A549 (cell line): Measurements from ENCODE around the gene DAO. TPM values are rescaled to one million over a fixed set of nuclear protein-coding genes. Genes with fewer than 3 reads are reported as not detected.

Experiments
- ATAC-seq, 2 experiments: fragments of 200-7000 bp in 1 of 2; fragments of >200 bp in 1 of 2; cut with Nextera tagmentation in 1 of 2; cut with Tn5 transposase in 1 of 2; 3 replicates each; pipeline versions ENCODE4 v1.8.0 to v1.9.1; 2018 to 2020; ENCODE audit warnings: mild to moderate bottlenecking in 1 of 2, moderate library complexity in 1 of 2
- CTCF ChIA-PET: fragments of 300-600 bp; sonication (Branson Sonifier 250); formaldehyde crosslinking; extraction: SDS; loops from one replicate; lab custom pipeline; 2021; ENCODE audit warnings: antibody characterized with exemption, inconsistent platforms; lab: Yijun Ruan, JAX
- POLR2A ChIA-PET: fragments of 350-600 bp; formaldehyde crosslinking; extraction: SDS; loops from one replicate; lab custom pipeline; 2021; ENCODE audit warnings: antibody characterized with exemption, inconsistent platforms; lab: Yijun Ruan, JAX
- DNase-seq, 2 experiments: peaks; one replicate each; pipeline versions ENCODE4 v3.0.0 to v3.0.0-alpha.2; 2011 to 2016; ENCODE audit warnings: low read depth in 1 of 2, low spot score in 1 of 2
- FAIRE-seq: peaks from 2 replicates; lab custom pipeline; 2011; peaks lifted over from hg19 to GRCh38; lab: Jason Lieb, UNC
- H3K27ac ChIP-seq, 2 experiments: fragments of >200 bp; sonication (Bioruptor Twin); formaldehyde crosslinking; 3 replicates each; pipeline ENCODE4 v1.5.1; 2016 to 2017
- H3K4me1 ChIP-seq: fragments of >200 bp; sonication (Bioruptor Twin); formaldehyde crosslinking; 3 replicates; pipeline ENCODE4 v1.6.1; 2016
- H3K4me2 ChIP-seq: fragments of >200 bp; sonication (Bioruptor Twin); formaldehyde crosslinking; 3 replicates; pipeline ENCODE4 v1.6.1; 2016
- H3K4me3 ChIP-seq: fragments of >200 bp; sonication (Bioruptor Twin); formaldehyde crosslinking; 3 replicates; pipeline ENCODE4 v1.5.1; 2016
- H3K9me3 ChIP-seq: fragments of >200 bp; sonication (Bioruptor Twin); formaldehyde crosslinking; 3 replicates; pipeline ENCODE4 v1.6.1; 2016
- CBX2 ChIP-seq: fragments of 200-600 bp; sonication (generic); IDR thresholded peaks from 2 replicates; pipeline ENCODE4 v1.6.1; 2016; ENCODE audit warnings: low read depth, mild to moderate bottlenecking, borderline replicate concordance
- CHD4 ChIP-seq: fragments of 200-600 bp; sonication (generic); IDR thresholded peaks from 2 replicates; pipeline ENCODE4 v1.6.1; 2016; ENCODE audit warnings: antibody characterized with exemption, mild to moderate bottlenecking, borderline replicate concordance
- EHMT2 ChIP-seq: fragments of 200-600 bp; sonication (generic); IDR thresholded peaks from 2 replicates; pipeline ENCODE4 v1.6.1; 2016; ENCODE audit warnings: antibody characterized with exemption, low read depth, mild to moderate bottlenecking, moderate library complexity
- FOSB ChIP-seq: fragments of 250-450 bp; sonication (Bioruptor Pico); IDR thresholded peaks from 2 replicates; pipeline ENCODE4 v1.5.0; 2020; ENCODE audit warnings: mild to moderate bottlenecking, moderate library complexity
- HOXB5 ChIP-seq: fragments of 250-450 bp; sonication (Bioruptor Pico); IDR thresholded peaks from 2 replicates; pipeline ENCODE4 v1.5.0; 2020; ENCODE audit warnings: mild to moderate bottlenecking, moderate library complexity
- JUN ChIP-seq, 2 experiments: fragments of >200 bp; sonication (Bioruptor Twin); formaldehyde crosslinking; IDR thresholded peaks; 2 replicates in 1 of 2; 3 replicates in 1 of 2; pipeline ENCODE4 v1.6.1; 2016 to 2017
- KDM1A ChIP-seq: fragments of 200-600 bp; sonication (generic); IDR thresholded peaks from 2 replicates; pipeline ENCODE4 v1.6.1; 2016; ENCODE audit warnings: low read depth, mild to moderate bottlenecking
- KDM5A ChIP-seq: fragments of 200-600 bp; sonication (generic); IDR thresholded peaks from 2 replicates; pipeline ENCODE4 v1.6.1; 2016; ENCODE audit warnings: antibody characterized with exemption, mild to moderate bottlenecking
- MAFK ChIP-seq: fragments of 450-650 bp; IDR thresholded peaks from 2 replicates; pipeline ENCODE4 v1.6.1; 2014; ENCODE audit not compliant: partially characterized antibody
- NR3C1 ChIP-seq: fragments of >200 bp; sonication (Bioruptor Twin); formaldehyde crosslinking; IDR thresholded peaks from 3 replicates; pipeline ENCODE4 v1.6.1; 2017
- PHF8 ChIP-seq: fragments of 200-600 bp; sonication (generic); IDR thresholded peaks from 2 replicates; pipeline ENCODE4 v1.6.1; 2016; ENCODE audit warnings: low read depth, mild to moderate bottlenecking, antibody characterized with exemption, moderate library complexity, borderline replicate concordance
- POLR2A ChIP-seq: IDR thresholded peaks from 2 replicates; pipeline ENCODE4 v1.6.1; 2012; ENCODE audit warnings: mild to moderate bottlenecking, low read length
- RCOR1 ChIP-seq: fragments of 150-350 bp; IDR thresholded peaks from 2 replicates; pipeline ENCODE4 v1.6.1; 2014; ENCODE audit warnings: antibody characterized with exemption, low read length, low read depth
- TFCP2L1 ChIP-seq: fragments of 250-450 bp; sonication (Bioruptor Pico); IDR thresholded peaks from 2 replicates; pipeline ENCODE4 v1.5.0; 2021; ENCODE audit warnings: mild to moderate bottlenecking
- ZNF302 ChIP-seq: fragments of 250-450 bp; sonication (Bioruptor Pico); IDR thresholded peaks from 2 replicates; pipeline ENCODE4 v1.9.0; 2021; ENCODE audit warnings: inconsistent platforms, mild to moderate bottlenecking, moderate library complexity
- WGBS: methylation state at CpG from one replicate; pipeline ENCODE4 v1.1.6; 2017; ENCODE audit errors: missing lambda C conversion rate; 5-methylcytosine and 5-hydroxymethylcytosine counted together
- polyA plus RNA-seq, 4 experiments: library from polyadenylated mRNA; depleted of rRNA in 3 of 4; stranded (reverse); fragments of >200 nt; fragmentation: RNase III in 1 of 4; extraction: RNeasy Plus Mini Kit Qiagen cat#74134 plus additional on column Dnase treatment in 1 of 4; gene quantifications; 2 replicates in 3 of 4; 3 replicates in 1 of 4; pipeline ENCODE4 v1.2.3, GENCODE V29; 2011 to 2017
- TF ChIP-seq, protein P1 (sequence below): fragments of >200 bp; sonication (Bioruptor Twin); formaldehyde crosslinking; IDR thresholded peaks from 3 replicates; pipeline ENCODE4 v1.6.1; 2016
- TF ChIP-seq, protein P2 (sequence below): fragments of 250-450 bp; sonication (Bioruptor Pico); IDR thresholded peaks from 2 replicates; pipeline ENCODE4 v1.5.0; 2021; ENCODE audit warnings: mild to moderate bottlenecking, moderate library complexity, borderline replicate concordance
- TF ChIP-seq, protein P3 (sequence below): fragments of 450-650 bp; IDR thresholded peaks from 2 replicates; pipeline ENCODE4 v1.6.1; 2014; ENCODE audit warnings: antibody characterized with exemption
- TF ChIP-seq, protein P4 (sequence below): fragments of >200 bp; sonication (Bioruptor Twin); formaldehyde crosslinking; IDR thresholded peaks from 2 replicates; pipeline ENCODE4 v1.6.1; 2016

The DAO gene
- polyA plus RNA-seq, 2 of the 4 experiments (the other 2 are of a cell fraction): not detected

DNA sequence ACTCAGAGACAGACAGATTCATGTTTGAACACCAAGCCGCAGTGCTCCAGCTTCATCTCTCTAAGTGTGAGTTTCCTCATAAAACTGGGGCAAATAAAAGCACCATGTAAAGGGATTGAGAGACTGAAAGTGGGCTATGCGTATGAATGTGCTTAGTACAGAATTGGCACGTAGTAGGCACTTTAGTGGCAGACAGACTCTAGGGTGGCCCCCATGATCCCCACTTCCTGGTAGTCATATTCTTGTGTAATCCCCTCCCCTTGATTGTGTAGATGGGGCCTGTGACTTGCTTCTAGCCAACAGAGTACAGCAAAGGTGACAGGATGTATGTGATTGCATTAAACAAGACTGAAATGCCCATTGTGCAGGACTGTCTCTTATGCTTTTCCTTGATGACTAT is 43.0 kb downstream of the DAO start:
- POLR2A ChIA-PET: no interaction called here
- Histone ChIP-seq H3K4me2 (no peak overlapping the region), H3K9me3 (peaks cover 4% of the 10 kb centered on the region; the same call in 1 of the 3 replicates), H3K27ac (no peak overlapping the region), H3K4me1 (no peaks in the 10 kb centered on the region), H3K4me3 (no peak overlapping the region)
- 27% methylated on average over 3 of the region's 3 CpGs for WGBS
- TF ChIP-seq, protein P1, sequence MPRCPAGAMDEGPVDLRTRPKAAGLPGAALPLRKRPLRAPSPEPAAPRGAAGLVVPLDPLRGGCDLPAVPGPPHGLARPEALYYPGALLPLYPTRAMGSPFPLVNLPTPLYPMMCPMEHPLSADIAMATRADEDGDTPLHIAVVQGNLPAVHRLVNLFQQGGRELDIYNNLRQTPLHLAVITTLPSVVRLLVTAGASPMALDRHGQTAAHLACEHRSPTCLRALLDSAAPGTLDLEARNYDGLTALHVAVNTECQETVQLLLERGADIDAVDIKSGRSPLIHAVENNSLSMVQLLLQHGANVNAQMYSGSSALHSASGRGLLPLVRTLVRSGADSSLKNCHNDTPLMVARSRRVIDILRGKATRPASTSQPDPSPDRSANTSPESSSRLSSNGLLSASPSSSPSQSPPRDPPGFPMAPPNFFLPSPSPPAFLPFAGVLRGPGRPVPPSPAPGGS: no peak
- TF ChIP-seq HOXB5 (no peak), JUN (IDR thresholded peaks at IDR 0.05) (no peak), RCOR1 (no peak)
- DNase-seq (no peak), FAIRE-seq (no peak), ATAC-seq (no peak)
- CTCF ChIA-PET: no interaction called here

DNA sequence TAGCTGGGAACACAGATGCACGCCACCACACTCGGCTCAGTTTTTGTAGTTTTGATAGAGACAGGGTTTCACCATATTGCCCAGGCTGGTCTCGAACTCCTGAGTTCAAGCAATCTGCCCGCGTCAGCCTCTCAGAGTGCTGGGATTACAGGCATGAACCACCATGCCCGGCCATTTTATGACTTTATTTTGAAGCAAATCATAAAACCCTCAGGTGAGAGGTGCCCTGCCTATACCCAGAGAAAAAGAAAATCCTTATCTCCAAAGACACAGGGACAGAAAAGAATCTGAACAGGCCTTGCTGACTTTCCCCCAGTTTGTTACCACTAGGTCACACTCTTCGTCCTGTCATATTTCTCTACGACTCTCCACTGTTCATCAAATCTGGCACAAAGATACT is 48.8 kb downstream of the DAO start:
- no peak for FAIRE-seq
- Histone ChIP-seq H3K4me3 (no peak overlapping the region), H3K27ac (no peak overlapping the region), H3K9me3 (no peaks in the 10 kb centered on the region), H3K4me2 (no peak overlapping the region), H3K4me1 (no peaks in the 10 kb centered on the region)
- CTCF ChIA-PET: interaction anchor here (1.1 kb wide), 1 partner anchor 22 kb away, joined by 6 read pairs; no protein-coding TSS in a partner anchor
- no peak for ATAC-seq
- TF ChIP-seq CBX2 (no peak), ZNF302 (no peak), POLR2A (no peak), KDM5A (no peak), TFCP2L1 (no peak), EHMT2 (no peak), CHD4 (no peak), MAFK (no peak), HOXB5 (no peak), NR3C1 (no peak), KDM1A (no peak)
- TF ChIP-seq, protein P2, sequence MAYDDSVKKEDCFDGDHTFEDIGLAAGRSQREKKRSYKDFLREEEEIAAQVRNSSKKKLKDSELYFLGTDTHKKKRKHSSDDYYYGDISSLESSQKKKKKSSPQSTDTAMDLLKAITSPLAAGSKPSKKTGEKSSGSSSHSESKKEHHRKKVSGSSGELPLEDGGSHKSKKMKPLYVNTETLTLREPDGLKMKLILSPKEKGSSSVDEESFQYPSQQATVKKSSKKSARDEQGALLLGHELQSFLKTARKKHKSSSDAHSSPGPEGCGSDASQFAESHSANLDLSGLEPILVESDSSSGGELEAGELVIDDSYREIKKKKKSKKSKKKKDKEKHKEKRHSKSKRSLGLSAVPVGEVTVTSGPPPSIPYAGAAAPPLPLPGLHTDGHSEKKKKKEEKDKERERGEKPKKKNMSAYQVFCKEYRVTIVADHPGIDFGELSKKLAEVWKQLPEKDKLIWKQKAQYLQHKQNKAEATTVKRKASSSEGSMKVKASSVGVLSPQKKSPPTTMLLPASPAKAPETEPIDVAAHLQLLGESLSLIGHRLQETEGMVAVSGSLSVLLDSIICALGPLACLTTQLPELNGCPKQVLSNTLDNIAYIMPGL (CRISPR knock-in tag): no peak
- TF ChIP-seq, protein P3, sequence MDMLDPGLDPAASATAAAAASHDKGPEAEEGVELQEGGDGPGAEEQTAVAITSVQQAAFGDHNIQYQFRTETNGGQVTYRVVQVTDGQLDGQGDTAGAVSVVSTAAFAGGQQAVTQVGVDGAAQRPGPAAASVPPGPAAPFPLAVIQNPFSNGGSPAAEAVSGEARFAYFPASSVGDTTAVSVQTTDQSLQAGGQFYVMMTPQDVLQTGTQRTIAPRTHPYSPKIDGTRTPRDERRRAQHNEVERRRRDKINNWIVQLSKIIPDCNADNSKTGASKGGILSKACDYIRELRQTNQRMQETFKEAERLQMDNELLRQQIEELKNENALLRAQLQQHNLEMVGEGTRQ: no peak
- TF ChIP-seq, protein P4, sequence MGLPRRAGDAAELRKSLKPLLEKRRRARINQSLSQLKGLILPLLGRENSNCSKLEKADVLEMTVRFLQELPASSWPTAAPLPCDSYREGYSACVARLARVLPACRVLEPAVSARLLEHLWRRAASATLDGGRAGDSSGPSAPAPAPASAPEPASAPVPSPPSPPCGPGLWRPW: no peak
- no peak for DNase-seq
- POLR2A ChIA-PET: no interaction called here
- WGBS: 77% methylated on average over 8 of the region's 8 CpGs

DNA sequence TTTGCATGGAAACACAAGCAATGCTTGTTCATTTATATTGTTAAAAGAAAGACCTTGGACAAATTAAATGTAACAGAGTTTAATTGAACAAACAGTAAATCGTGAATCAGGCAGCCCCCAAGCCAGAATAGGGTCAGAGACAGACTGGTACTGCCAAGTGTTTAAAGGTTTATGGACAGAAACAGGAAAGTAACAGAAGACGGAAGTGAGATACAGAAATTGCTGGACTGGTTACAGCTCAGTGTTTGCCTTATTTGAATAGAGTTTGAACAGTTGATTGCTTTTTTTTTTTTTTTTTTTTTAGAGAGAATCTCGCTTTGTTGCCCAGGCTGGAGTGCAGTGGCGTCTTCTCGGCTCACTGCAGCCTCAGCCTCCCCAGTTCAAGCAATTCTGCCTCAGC is 50.3 kb downstream of the DAO start:
- no peaks in the 10 kb centered on the region for H3K9me3 ChIP-seq
- H3K4me3 ChIP-seq: no peak overlapping the region
- no peaks in the 10 kb centered on the region for H3K4me1 ChIP-seq
- ATAC-seq (no peak), DNase-seq (no peak), FAIRE-seq (no peak)
- H3K4me2 ChIP-seq: no peak overlapping the region
- TF ChIP-seq FOSB (CRISPR knock-in tag) (no peak), CBX2 (no peak), RCOR1 (no peak), PHF8 (no peak)
- TF ChIP-seq, protein P4: no peak
- TF ChIP-seq, protein P2 (CRISPR knock-in tag): no peak
- CTCF ChIA-PET: interaction anchor here (0.6 kb wide), 2 partner anchors 91 to 455 kb away, joined by 4 to 6 read pairs; no protein-coding TSS in a partner anchor
- WGBS: 61% methylated on average over 5 of the region's 5 CpGs
- H3K27ac ChIP-seq: no peak overlapping the region
- POLR2A ChIA-PET: no interaction called here
